Activated naive CD8-positive, alpha-beta T cell treated with anti-CD3 and anti-CD28 coated beads, Interleukin-2, amount 50 U/mL, for 24 hours (primary cell): ENCODE data around the gene EXD3.
"Not testable (repeated sequence)": the region's sequence is repeated elsewhere in the genome, so short reads cannot be mapped to it uniquely, and the experiment has no call there.

ENCODE experiments used
- ATAC-seq: fragments of 150-1000 bp; cut with Tn5 transposase; one replicate; pipeline ENCODE4 v1.10.0; 2021
- DNase-seq: peaks from one replicate; pipeline ENCODE4 v3.0.0; 2021
- H3K27ac Mint-ChIP-seq: one replicate; pipeline ENCODE4 v1.8.0; 2021; ENCODE audit warnings: mild to moderate bottlenecking, mixed read lengths
- H3K27me3 Mint-ChIP-seq: one replicate; pipeline ENCODE4 v1.8.0; 2021; ENCODE audit warnings: mixed read lengths
- H3K36me3 Mint-ChIP-seq: one replicate; pipeline ENCODE4 v1.8.0; 2021; ENCODE audit warnings: low read depth, mixed read lengths
- H3K4me1 Mint-ChIP-seq: one replicate; pipeline ENCODE4 v1.8.0; 2021; ENCODE audit warnings: mixed read lengths
- H3K4me3 Mint-ChIP-seq: one replicate; pipeline ENCODE4 v1.8.0; 2021; ENCODE audit warnings: mild to moderate bottlenecking, moderate library complexity, mixed read lengths
- H3K9me3 Mint-ChIP-seq: one replicate; pipeline ENCODE4 v1.8.0; 2021; ENCODE audit warnings: mixed read lengths

EXD3 gene

GRCh38 chr9:137453643-137454081 lies 30.7 kb upstream of the EXD3 start:
- H3K9me3 Mint-ChIP-seq, result no peaks in the 10 kb centered on the region
- no peaks in the 10 kb centered on the region for H3K27me3 Mint-ChIP-seq
- no peak overlapping the region for H3K4me3 Mint-ChIP-seq
- DNase-seq, result peak; percentile 64
- peaks cover 32% of the 10 kb centered on the region for H3K4me1 Mint-ChIP-seq
- ATAC-seq, result peak; percentile 47
- no peak overlapping the region for H3K27ac Mint-ChIP-seq
- peaks cover 21% of the 10 kb centered on the region for H3K36me3 Mint-ChIP-seq

GRCh38 chr9:137452761-137453642 lies 30.0 kb upstream of the EXD3 start:
- H3K27me3 Mint-ChIP-seq, result no peaks in the 10 kb centered on the region
- no peak overlapping the region for H3K4me3 Mint-ChIP-seq
- H3K4me1 Mint-ChIP-seq, result peaks cover 32% of the 10 kb centered on the region
- DNase-seq, result no peak
- H3K9me3 Mint-ChIP-seq, result no peaks in the 10 kb centered on the region
- H3K27ac Mint-ChIP-seq, result no peak overlapping the region
- peaks cover 21% of the 10 kb centered on the region for H3K36me3 Mint-ChIP-seq
- ATAC-seq, result no peak

DNA sequence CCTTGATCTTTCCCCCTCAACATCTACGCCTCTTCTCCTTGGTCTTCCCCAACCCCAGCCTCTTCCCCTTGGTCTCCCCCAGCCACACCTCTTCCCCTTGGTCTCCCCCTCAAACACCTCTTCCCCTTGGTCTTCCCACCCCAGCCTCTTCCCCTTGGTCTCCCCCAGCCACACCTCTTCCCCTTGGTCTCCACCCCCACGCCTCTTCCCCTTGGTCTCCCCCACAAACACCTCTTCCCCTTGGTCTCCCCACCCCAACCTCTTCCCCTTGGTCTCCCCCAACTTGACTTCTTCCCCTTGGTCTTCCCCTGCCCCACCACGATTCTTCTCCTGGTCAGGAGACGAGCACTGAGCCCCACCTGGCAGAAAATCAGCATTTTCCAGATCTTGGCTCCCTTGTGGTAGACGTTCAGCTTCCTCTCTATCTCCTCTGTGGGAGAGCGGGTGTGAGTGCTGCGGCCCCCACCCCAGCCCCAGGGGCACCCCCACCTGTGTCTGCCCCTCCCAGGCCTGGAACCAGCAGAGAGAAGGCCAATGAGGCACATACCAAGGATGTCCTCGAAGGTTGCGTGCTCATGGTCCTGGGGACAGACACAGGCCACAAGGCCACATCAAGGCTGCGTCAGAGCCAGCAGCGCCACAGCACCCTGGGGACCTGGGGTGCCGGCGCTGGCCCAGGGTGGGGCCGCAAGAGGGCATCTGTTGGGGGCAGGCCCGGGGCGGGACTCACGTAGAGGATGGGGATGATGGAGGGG lies 29.2 kb upstream of the EXD3 start:
- Mint-ChIP-seq H3K27me3 (no peaks in the 10 kb centered on the region), H3K4me1 (peaks cover 34% of the 10 kb centered on the region), H3K27ac (no peak overlapping the region), H3K36me3 (peaks cover 21% of the 10 kb centered on the region), H3K4me3 (no peak overlapping the region), H3K9me3 (no peaks in the 10 kb centered on the region)
- DNase-seq (no peak), ATAC-seq (no peak)

DNA sequence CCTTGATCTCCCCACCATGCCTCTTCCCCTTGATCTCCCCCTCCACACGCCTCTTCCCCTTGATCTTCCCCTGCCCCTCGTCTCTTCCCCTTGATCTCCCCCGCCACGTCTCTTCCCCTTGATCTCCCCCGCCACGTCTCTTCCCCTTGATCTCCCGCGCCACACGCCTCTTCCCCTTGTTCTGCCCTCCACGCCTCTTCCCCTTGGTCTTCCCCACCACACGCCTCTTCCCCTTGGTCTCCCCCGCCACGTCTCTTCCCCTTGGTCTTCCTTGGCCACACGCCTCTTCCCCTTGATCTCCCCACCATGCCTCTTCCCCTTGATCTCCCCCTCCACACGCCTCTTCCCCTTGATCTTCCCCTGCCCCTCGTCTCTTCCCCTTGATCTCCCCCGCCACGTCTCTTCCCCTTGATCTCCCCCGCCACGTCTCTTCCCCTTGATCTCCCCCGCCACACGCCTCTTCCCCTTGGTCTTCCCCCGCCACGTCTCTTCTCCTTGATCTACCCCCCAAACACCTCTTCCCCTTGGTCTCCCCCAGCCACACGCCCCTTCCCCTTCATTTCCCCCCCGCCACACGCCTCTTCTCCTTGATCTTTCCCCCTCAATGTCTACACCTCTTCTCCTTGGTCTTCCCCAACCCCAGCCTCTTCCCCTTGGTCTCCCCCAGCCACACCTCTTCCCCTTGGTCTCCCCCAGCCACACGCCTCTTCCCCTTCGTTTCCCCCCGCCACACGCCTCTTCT lies 28.5 kb upstream of the EXD3 start:
- Mint-ChIP-seq H3K4me1 (peaks cover 29% of the 10 kb centered on the region), H3K36me3 (peaks cover 21% of the 10 kb centered on the region)
- not testable (repeated sequence) for H3K27me3 Mint-ChIP-seq, H3K4me3 Mint-ChIP-seq, H3K9me3 Mint-ChIP-seq, ATAC-seq, H3K27ac Mint-ChIP-seq, DNase-seq

GRCh38 chr9:137450539-137451222 lies 27.7 kb upstream of the EXD3 start:
- H3K36me3 Mint-ChIP-seq, result peaks cover 16% of the 10 kb centered on the region
- not testable (repeated sequence) for H3K4me3 Mint-ChIP-seq, H3K27me3 Mint-ChIP-seq, ATAC-seq, H3K9me3 Mint-ChIP-seq, H3K27ac Mint-ChIP-seq, DNase-seq
- H3K4me1 Mint-ChIP-seq, result peaks cover 26% of the 10 kb centered on the region

- Mint-ChIP-seq H3K36me3 (peaks cover 13% of the 10 kb centered on the region), H3K4me1 (peaks cover 31% of the 10 kb centered on the region), H3K4me3 (no peak overlapping the region), H3K27me3 (no peaks in the 10 kb centered on the region), H3K9me3 (no peaks in the 10 kb centered on the region), H3K27ac (no peak overlapping the region)
- ATAC-seq (no peak), DNase-seq (no peak)
These were observed 27.1 kb upstream of the EXD3 start for GRCh38 chr9:137449931-137450538.

DNA sequence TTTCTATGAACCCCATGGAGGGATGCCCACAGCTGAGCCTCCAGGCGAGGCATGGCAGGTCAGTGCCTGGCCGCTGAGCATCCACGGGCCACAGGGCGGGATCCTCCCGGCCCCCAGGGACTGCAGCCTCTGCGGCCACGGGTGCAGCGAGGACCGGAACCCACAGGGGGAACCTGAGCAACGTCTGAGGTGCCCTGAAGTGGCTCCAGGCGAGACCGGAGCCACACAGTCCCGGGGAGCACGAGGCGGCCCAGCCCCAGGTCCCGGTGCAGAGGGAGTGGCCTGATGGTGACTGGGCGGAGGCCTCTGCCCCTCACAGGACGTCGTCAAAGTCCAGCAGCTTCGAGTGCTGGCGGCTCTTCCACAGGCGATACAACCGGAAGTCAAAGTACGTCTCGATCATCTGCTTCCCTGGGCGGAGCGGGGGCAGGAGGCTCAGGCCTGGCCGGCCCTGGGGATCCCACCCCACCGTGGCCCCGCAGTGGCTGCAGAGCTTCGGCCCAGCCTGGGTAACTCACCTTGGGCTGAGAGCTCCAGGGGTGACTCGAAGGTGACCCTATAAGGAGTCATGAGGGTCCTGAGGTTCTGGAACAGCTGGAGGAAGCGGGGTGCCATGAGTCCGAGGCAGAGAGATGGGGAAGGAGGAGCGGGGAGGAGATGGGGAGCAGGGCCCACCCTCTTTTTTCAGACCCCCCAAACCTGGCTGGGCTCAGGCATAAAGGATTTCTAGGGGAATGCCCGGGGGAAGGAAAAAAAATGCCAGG lies 26.3 kb upstream of the EXD3 start:
- peaks cover 27% of the 10 kb centered on the region for H3K4me1 Mint-ChIP-seq

DNA sequence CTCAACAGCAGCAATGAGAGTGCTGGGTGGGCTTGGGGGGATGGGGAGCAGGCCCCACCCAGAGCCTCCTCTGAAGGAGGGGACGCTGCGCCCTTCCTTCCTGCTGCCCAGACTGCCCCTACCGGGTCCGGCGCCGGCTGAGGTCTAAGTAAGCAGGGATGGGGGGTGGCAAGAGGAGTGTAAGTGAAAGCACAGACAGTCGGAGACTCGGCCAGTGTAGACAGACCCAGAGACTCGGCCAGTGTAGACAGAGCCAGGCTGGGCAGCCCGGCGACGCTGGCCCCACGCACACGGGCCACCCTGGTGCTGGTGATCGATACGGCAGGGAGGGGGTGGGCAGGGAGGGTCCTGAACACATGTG lies 25.6 kb upstream of the EXD3 start:
- Mint-ChIP-seq H3K27ac (no peak overlapping the region), H3K9me3 (no peaks in the 10 kb centered on the region)

More for the DNA sequence above, 26.3 kb upstream of the EXD3 start:
- Mint-ChIP-seq H3K9me3 (no peaks in the 10 kb centered on the region), H3K27ac (no peak overlapping the region), H3K36me3 (peaks cover 11% of the 10 kb centered on the region), H3K27me3 (peaks cover 4% of the 10 kb centered on the region), H3K4me3 (no peak overlapping the region)
- ATAC-seq, result no peak
- DNase-seq, result no peak

GRCh38 chr9:137447722-137448601 lies 25.0 kb upstream of the EXD3 start:
- H3K4me3 Mint-ChIP-seq, result no peak overlapping the region
- no peak for DNase-seq

More for the DNA sequence above, 25.6 kb upstream of the EXD3 start:
- Mint-ChIP-seq H3K4me1 (peaks cover 24% of the 10 kb centered on the region), H3K4me3 (no peak overlapping the region), H3K27me3 (peaks cover 7% of the 10 kb centered on the region), H3K36me3 (peaks cover 8% of the 10 kb centered on the region)
- no peak for ATAC-seq
- DNase-seq, result no peak

DNA sequence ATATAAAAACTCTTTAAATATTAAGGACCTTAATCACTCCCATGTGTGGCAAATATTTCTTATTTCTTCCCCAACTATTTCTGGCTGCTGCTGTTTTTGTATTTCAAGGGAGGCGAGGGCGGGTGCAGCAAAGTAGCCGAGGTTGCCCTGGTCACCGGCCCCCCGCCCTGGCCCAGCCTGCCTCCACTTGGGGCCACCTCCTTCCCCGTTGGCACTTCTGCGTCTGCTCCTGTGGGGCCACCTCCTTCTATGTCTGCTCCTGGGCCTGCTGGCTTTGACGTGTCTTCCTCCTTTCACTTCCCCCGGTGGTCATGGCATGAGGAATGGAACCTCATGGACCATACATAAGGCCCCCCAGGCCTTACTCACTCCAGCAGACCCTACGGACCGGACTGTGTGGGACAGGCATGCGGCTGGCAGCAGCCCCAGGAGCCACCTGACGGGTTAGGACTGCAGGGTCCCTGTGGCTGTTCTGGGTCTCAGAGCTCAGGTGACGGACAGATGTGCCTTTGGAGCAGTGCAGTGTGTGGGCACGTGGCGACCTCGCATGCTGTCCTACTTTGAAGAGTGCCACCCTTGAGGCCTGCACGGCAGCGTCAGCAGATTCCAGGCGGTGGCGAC lies 24.0 kb upstream of the EXD3 start:
- H3K27ac Mint-ChIP-seq, result no peak overlapping the region
- H3K4me3 Mint-ChIP-seq, result no peak overlapping the region
- no peaks in the 10 kb centered on the region for H3K9me3 Mint-ChIP-seq
- H3K4me1 Mint-ChIP-seq, result peaks cover 18% of the 10 kb centered on the region
- peaks cover 2% of the 10 kb centered on the region for H3K36me3 Mint-ChIP-seq
- H3K27me3 Mint-ChIP-seq, result peaks cover 20% of the 10 kb centered on the region
- ATAC-seq (no peak), DNase-seq (no peak)

More at GRCh38 chr9:137447722-137448601, 25.0 kb upstream of the EXD3 start:
- no peak for ATAC-seq
- no peak overlapping the region for H3K27ac Mint-ChIP-seq
- H3K9me3 Mint-ChIP-seq, result no peaks in the 10 kb centered on the region
- peaks cover 23% of the 10 kb centered on the region for H3K4me1 Mint-ChIP-seq
- peaks cover 11% of the 10 kb centered on the region for H3K27me3 Mint-ChIP-seq
- H3K36me3 Mint-ChIP-seq, result peaks cover 7% of the 10 kb centered on the region

GRCh38 chr9:137445930-137446431 lies 23.0 kb upstream of the EXD3 start:
- H3K9me3 Mint-ChIP-seq, result no peaks in the 10 kb centered on the region
- peaks cover 21% of the 10 kb centered on the region for H3K27me3 Mint-ChIP-seq
- H3K4me3 Mint-ChIP-seq, result no peak overlapping the region
- DNase-seq, result no peak
- no peak overlapping the region for H3K27ac Mint-ChIP-seq
- ATAC-seq, result no peak
- peaks cover 2% of the 10 kb centered on the region for H3K36me3 Mint-ChIP-seq
- H3K4me1 Mint-ChIP-seq, result peaks cover 20% of the 10 kb centered on the region

DNA sequence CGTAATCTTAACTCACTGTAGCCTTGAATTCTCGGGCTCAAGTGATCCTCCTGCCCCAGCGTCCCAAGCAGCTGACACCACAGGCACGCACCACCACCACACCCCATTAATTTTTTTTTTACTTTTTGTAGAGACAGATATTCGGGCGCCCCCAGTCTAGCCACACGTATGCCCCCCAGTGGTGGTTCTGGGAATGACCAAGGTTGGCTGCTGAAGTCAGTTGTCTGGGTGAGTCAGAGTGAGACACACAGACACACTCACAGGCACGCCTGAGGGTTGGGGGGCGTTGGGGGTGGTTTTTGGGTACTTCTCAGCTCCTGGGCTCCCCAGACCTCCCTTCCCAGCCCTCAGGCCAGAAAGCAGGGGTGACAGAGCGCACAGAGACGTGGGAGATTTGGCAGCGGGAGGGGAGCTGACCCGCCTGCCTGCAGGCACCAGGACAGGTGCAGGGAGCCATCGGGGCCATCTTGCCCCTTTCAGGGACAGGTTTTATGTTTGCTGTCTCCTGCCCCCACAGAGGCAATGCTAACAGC lies 22.4 kb upstream of the EXD3 start:
- H3K9me3 Mint-ChIP-seq, result no peaks in the 10 kb centered on the region
- peaks cover 21% of the 10 kb centered on the region for H3K27me3 Mint-ChIP-seq
- ATAC-seq, result peak; percentile 82
- no peak overlapping the region for H3K27ac Mint-ChIP-seq
- H3K4me1 Mint-ChIP-seq, result peaks cover 17% of the 10 kb centered on the region
- H3K36me3 Mint-ChIP-seq, result peaks cover 2% of the 10 kb centered on the region
- peak; percentile 88 for DNase-seq
- H3K4me3 Mint-ChIP-seq, result no peak overlapping the region
